H1 (cell line): ENCODE measurements around the gene SP5. TPM values are rescaled to one million over a fixed set of nuclear protein-coding genes. Genes with fewer than 3 reads are reported as not detected.

ENCODE experiments used
- CTCF ChIA-PET: fragments of 300-600 bp; sonication (Branson Sonifier 250); formaldehyde crosslinking; loops from one replicate; lab custom pipeline; 2021; ENCODE audit not compliant: partially characterized antibody; lab: Charles Lee
- POLR2A ChIA-PET: fragments of 300-600 bp; sonication (Branson Sonifier 250); formaldehyde crosslinking; loops from one replicate; lab custom pipeline; 2021; ENCODE audit warnings: inconsistent platforms; ENCODE audit not compliant: partially characterized antibody; lab: Charles Lee
- DNase-seq, 2 experiments: peaks; one replicate each; pipeline versions ENCODE4 v3.0.0 to v3.0.0-alpha.2; 2010 to 2022; ENCODE audit warnings: low spot score in 2 of 2, low read depth in 1 of 2, mixed read lengths in 1 of 2
- FAIRE-seq: peaks from 2 replicates; lab custom pipeline; 2011; peaks lifted over from hg19 to GRCh38; lab: Jason Lieb, UNC
- H2AFZ ChIP-seq: 2 replicates; pipeline ENCODE4 v1.8.1; 2012; ENCODE audit warnings: low read length, inconsistent platforms
- H2AK5ac ChIP-seq: 2 replicates; pipeline ENCODE4 v1.6.1; 2013; ENCODE audit warnings: low read depth, low read length
- H2BK120ac ChIP-seq: replicated peaks from 2 replicates; pipeline ENCODE3; 2013; ENCODE audit warnings: low read depth, low read length, inconsistent platforms
- H2BK12ac ChIP-seq: 2 replicates; pipeline ENCODE4 v1.6.1; 2013; ENCODE audit warnings: low read depth, low read length
- H2BK15ac ChIP-seq: 2 replicates; pipeline ENCODE4 v1.6.1; 2013; ENCODE audit warnings: low read length
- H2BK20ac ChIP-seq: 2 replicates; pipeline ENCODE4 v1.6.1; 2013; ENCODE audit warnings: low read length
- H2BK5ac ChIP-seq: 2 replicates; pipeline ENCODE4 v1.6.1; 2013; ENCODE audit warnings: low read depth, low read length
- H3K14ac ChIP-seq: 2 replicates; pipeline ENCODE4 v1.6.1; 2013; ENCODE audit warnings: inconsistent platforms; ENCODE audit not compliant: insufficient read length
- H3K18ac ChIP-seq: 2 replicates; pipeline ENCODE4 v1.6.1; 2013; ENCODE audit warnings: low read length; ENCODE audit errors: extremely low read depth
- H3K23ac ChIP-seq: 2 replicates; pipeline ENCODE4 v1.6.1; 2013; ENCODE audit warnings: inconsistent platforms; ENCODE audit not compliant: insufficient read length
- H3K23me2 ChIP-seq: 2 replicates; pipeline ENCODE4 v1.6.1; 2013; ENCODE audit warnings: low read depth, low read length
- H3K27ac ChIP-seq: 2 replicates; pipeline ENCODE4 v1.6.1; 2011; ENCODE audit warnings: low read depth, low read length, inconsistent platforms
- H3K27me3 ChIP-seq, 4 experiments: replicated peaks in 1 of 4; 1 replicate in 1 of 4; 2 replicates in 3 of 4; pipeline versions ENCODE4 v1.6.1 to v1.8.1; 2011 to 2013; ENCODE audit warnings: low read length in 3 of 4, mild to moderate bottlenecking in 3 of 4, inconsistent platforms in 2 of 4, mixed read lengths in 2 of 4, moderate library complexity in 1 of 4; ENCODE audit not compliant: control insufficient read depth in 3 of 4, insufficient read depth in 3 of 4; ENCODE audit errors: extremely low read depth in 1 of 4
- H3K36me3 ChIP-seq, 4 experiments: 2 replicates each; pipeline versions ENCODE4 v1.6.1 to v1.8.1; 2011 to 2013; ENCODE audit warnings: mild to moderate bottlenecking in 4 of 4, low read length in 3 of 4, moderate library complexity in 2 of 4, control low read depth in 1 of 4, inconsistent platforms in 1 of 4; ENCODE audit not compliant: insufficient read depth in 4 of 4, control insufficient read depth in 2 of 4
- H3K4ac ChIP-seq: replicated peaks from 2 replicates; pipeline ENCODE3; 2013; ENCODE audit warnings: low read length, low read depth, mixed read lengths, inconsistent platforms; ENCODE audit not compliant: insufficient read length
- H3K4me1 ChIP-seq, 4 experiments: replicated peaks in 1 of 4; 1 replicate in 1 of 4; 2 replicates in 3 of 4; pipeline versions ENCODE4 v1.6.1 to v1.8.1; 2011 to 2013; ENCODE audit warnings: low read length in 3 of 4, inconsistent platforms in 2 of 4, mixed read lengths in 1 of 4; ENCODE audit not compliant: insufficient read depth in 4 of 4, control insufficient read depth in 3 of 4
- H3K4me2 ChIP-seq, 2 experiments: 2 replicates each; pipeline versions ENCODE4 v1.6.1 to v1.8.1; 2011 to 2013; ENCODE audit warnings: low read depth in 2 of 2, low read length in 2 of 2, control low read depth in 1 of 2, inconsistent platforms in 1 of 2, mild to moderate bottlenecking in 1 of 2; ENCODE audit not compliant: insufficient read depth in 1 of 2
- H3K4me3 ChIP-seq, 4 experiments: fragments of 200-600, 300-600 bp in 1 of 4; sonication (generic), shearing (Covaris generic), sonication (Bioruptor Twin) in 1 of 4; 2 replicates each; pipeline versions ENCODE4 v1.5.1 to v1.8.1; 2011 to 2016; ENCODE audit warnings: low read length in 4 of 4, low read depth in 3 of 4, control low read depth in 2 of 4, inconsistent platforms in 2 of 4, mild to moderate bottlenecking in 2 of 4, mixed read lengths in 1 of 4, moderate library complexity in 1 of 4; ENCODE audit not compliant: insufficient read depth in 2 of 4; ENCODE audit errors: extremely low read depth in 1 of 4
- H3K56ac ChIP-seq: replicated peaks from 2 replicates; pipeline ENCODE3; 2013; ENCODE audit warnings: low read depth, mild to moderate bottlenecking, mixed read lengths, low read length, inconsistent platforms; ENCODE audit not compliant: insufficient read length
- H3K79me1 ChIP-seq: 2 replicates; pipeline ENCODE4 v1.6.1; 2013; ENCODE audit warnings: low read depth, low read length, control low read depth
- H3K79me2 ChIP-seq, 2 experiments: 2 replicates each; pipeline versions ENCODE4 v1.6.1 to v1.8.1; 2012 to 2013; ENCODE audit warnings: low read length in 2 of 2, mild to moderate bottlenecking in 2 of 2, inconsistent platforms in 1 of 2; ENCODE audit not compliant: insufficient read depth in 2 of 2, control insufficient read depth in 1 of 2
- H3K9ac ChIP-seq, 4 experiments: replicated peaks in 1 of 4; 1 replicate in 1 of 4; 2 replicates in 3 of 4; pipeline versions ENCODE4 v1.6.1 to v1.8.1; 2011 to 2013; ENCODE audit warnings: low read depth in 3 of 4, low read length in 3 of 4, control low read depth in 2 of 4, mild to moderate bottlenecking in 2 of 4, moderate library complexity in 2 of 4, inconsistent platforms in 1 of 4; ENCODE audit errors: extremely low read depth in 1 of 4
- H3K9me3 ChIP-seq, 2 experiments: 2 replicates each; pipeline versions ENCODE4 v1.6.1 to v1.8.1; 2012 to 2013; ENCODE audit warnings: mild to moderate bottlenecking in 2 of 2, moderate library complexity in 2 of 2, control low read depth in 1 of 2, inconsistent platforms in 1 of 2, low read depth in 1 of 2, low read length in 1 of 2, mixed read lengths in 1 of 2; ENCODE audit not compliant: insufficient read depth in 2 of 2
- H4K20me1 ChIP-seq, 2 experiments: replicated peaks in 1 of 2; 2 replicates each; pipeline versions ENCODE3 to v1.8.1; 2011 to 2013; ENCODE audit warnings: inconsistent platforms in 2 of 2, low read length in 2 of 2, mild to moderate bottlenecking in 1 of 2; ENCODE audit not compliant: insufficient read depth in 2 of 2, control insufficient read depth in 1 of 2
- H4K5ac ChIP-seq: 2 replicates; pipeline ENCODE4 v1.6.1; 2013; ENCODE audit warnings: low read length, low read depth, mixed read lengths, inconsistent platforms; ENCODE audit not compliant: insufficient read length
- H4K8ac ChIP-seq: 2 replicates; pipeline ENCODE4 v1.8.0; 2013; ENCODE audit warnings: mild to moderate bottlenecking, moderate library complexity, low read length, inconsistent platforms; ENCODE audit not compliant: insufficient read depth; ENCODE audit errors: extremely low read depth
- H4K91ac ChIP-seq: replicated peaks from 2 replicates; pipeline ENCODE3; 2013; ENCODE audit warnings: low read length, mixed read lengths, inconsistent platforms; ENCODE audit not compliant: insufficient read length
- BACH1 ChIP-seq: IDR thresholded peaks from 2 replicates; pipeline ENCODE4 v1.6.1; 2012; ENCODE audit warnings: low read length, improper control_type of control experiment
- CREB1 ChIP-seq: IDR thresholded peaks from 2 replicates; pipeline ENCODE4 v1.6.1; 2012; ENCODE audit warnings: inconsistent platforms
- GABPA ChIP-seq: IDR thresholded peaks from 2 replicates; pipeline ENCODE4 v1.6.1; 2011; ENCODE audit warnings: mild to moderate bottlenecking, low read length, moderate library complexity, borderline replicate concordance; ENCODE audit not compliant: insufficient read depth
- JUND ChIP-seq: IDR thresholded peaks from 2 replicates; pipeline ENCODE4 v1.6.1; 2011; ENCODE audit warnings: mild to moderate bottlenecking, improper control_type of control experiment, low read length
- KDM1A ChIP-seq: fragments of 200-600, 300-600 bp; sonication (generic); IDR thresholded peaks from 2 replicates; pipeline ENCODE4 v1.7.1; 2016; ENCODE audit warnings: mild to moderate bottlenecking, low read length, borderline replicate concordance
- PHF8 ChIP-seq: fragments of 200-600 bp; sonication (generic); conservative IDR thresholded peaks from 2 replicates; pipeline ENCODE4 v1.7.1; 2012; ENCODE audit warnings: low read depth, mild to moderate bottlenecking, inconsistent platforms, low read length, moderate library complexity
- SIRT6 ChIP-seq: IDR thresholded peaks from one replicate; pipeline ENCODE4 v1.7.1; 2012; ENCODE audit warnings: low read length, inconsistent platforms
- SRF ChIP-seq: IDR thresholded peaks from 2 replicates; pipeline ENCODE4 v1.6.1; 2011; ENCODE audit warnings: mild to moderate bottlenecking, low read depth, low read length, moderate library complexity
- YY1 ChIP-seq: IDR thresholded peaks from 2 replicates; pipeline ENCODE4 v1.6.1; 2011; ENCODE audit warnings: low read depth, mild to moderate bottlenecking, low read length
- WGBS, 2 experiments: shearing (Covaris generic) in 1 of 2; methylation state at CpG; one replicate each; pipeline versions ENCODE4 v1.1.6 to v1.1.7; 2013 to 2015; ENCODE audit warnings: low lambda C conversion rate in 2 of 2, mixed read lengths in 2 of 2, inconsistent platforms in 1 of 2, low coverage in 1 of 2, missing lambda C conversion rate in 1 of 2; ENCODE audit not compliant: insufficient replicate concordance in 2 of 2, insufficient coverage in 1 of 2, insufficient read length in 1 of 2; ENCODE audit errors: extremely low coverage in 1 of 2, missing lambda C conversion rate in 1 of 2; 5-methylcytosine and 5-hydroxymethylcytosine counted together
- polyA plus RNA-seq, 7 experiments: library from polyadenylated mRNA; depleted of rRNA in 3 of 7; stranded (reverse) in 5 of 7; unstranded in 2 of 7; fragments of >200 nt in 5 of 7; fragments of 200-250 nt in 2 of 7; gene quantifications; 1 replicate in 5 of 7; 2 replicates in 1 of 7; 4 replicates in 1 of 7; pipeline versions ENCODE4 v1.2.1 to v1.2.3, GENCODE V29; 2011 to 2013; ENCODE audit warnings: missing spikeins in 2 of 7, mixed read lengths in 2 of 7
- total RNA-seq: library from RNA; stranded (reverse); fragmentation: NEBNext Ultra II Directional; extraction: Animal tissue kit (Norgen Biotek cat#: 25700); gene quantifications from 2 replicates; pipeline ENCODE4 v1.2.1, GENCODE V29; 2021
- TF ChIP-seq, protein P1 (sequence below): IDR thresholded peaks from 2 replicates; pipeline ENCODE4 v1.6.1; 2011; ENCODE audit warnings: low read length, improper control_type of control experiment
- TF ChIP-seq, protein P2 (sequence below): IDR thresholded peaks from 2 replicates; pipeline ENCODE4 v1.6.1; 2011; ENCODE audit warnings: low read depth, mild to moderate bottlenecking, low read length; ENCODE audit not compliant: insufficient read depth

The SP5 gene
- total and polyA plus RNA-seq, 2 of the 8 experiments (the other 6 are each of a cell fraction or from before 2014, with no cell fraction given): 0.17 TPM; not detected in 1

DNA sequence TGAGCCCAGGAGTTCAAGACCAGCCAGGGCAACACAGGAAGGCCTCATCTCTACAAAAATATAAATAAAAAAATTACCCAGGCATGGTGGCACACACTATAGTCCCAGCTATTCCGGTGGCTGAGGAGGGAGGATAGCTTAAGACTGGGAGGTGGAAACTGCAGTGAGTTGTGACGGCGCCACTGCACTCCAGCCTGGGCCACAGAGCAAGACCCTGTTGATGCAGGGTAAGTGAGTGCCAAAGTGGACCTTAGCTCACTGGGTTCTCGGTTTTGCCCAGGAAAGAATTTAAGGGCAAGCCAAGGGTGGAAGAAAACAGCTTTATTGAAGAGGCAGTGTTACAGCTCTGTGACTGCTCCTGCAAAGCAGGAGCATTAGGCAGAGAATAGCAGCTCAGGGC is 48.1 kb downstream of the SP5 start:
- Histone ChIP-seq H2BK12ac (0 out of 2 replicates have a peak overlapping the region, but pooled peaks have one; percentile 68), H4K20me1 (no peaks in the 10 kb centered on the region), H3K14ac (peak overlapping the region; percentile 63), H3K18ac (no peak overlapping the region), H4K91ac (no peak overlapping the region), H2BK20ac (peak overlapping the region; percentile 94; the same call in 1 of the 2 replicates), H3K56ac (no peak overlapping the region), H3K9ac (no peak overlapping the region), H2BK15ac (0 out of 2 replicates have a peak overlapping the region, but pooled peaks have one; percentile 12), H3K9me3 (no peaks in the 10 kb centered on the region), H4K8ac (no peak overlapping the region), H3K27ac (no peak overlapping the region), H3K23me2 (no peaks in the 10 kb centered on the region; the same call in 1 of the 2 replicates), H3K36me3 (no peaks in the 10 kb centered on the region), H2BK5ac (peak overlapping the region; percentile 75; the same call in 1 of the 2 replicates), H2BK120ac (peak overlapping the region; percentile 43), H3K4me1 (peaks cover 0 to 6% (median 2%) of the 10 kb centered on the region in 4 experiments; a peak in 3 of 7 replicates), H2AK5ac (peak overlapping the region; percentile 72; the same call in 1 of the 2 replicates), H3K79me1 (no peaks in the 10 kb centered on the region), H3K23ac (no peak overlapping the region), H3K4me3 (no peak overlapping the region), H3K79me2 (no peaks in the 10 kb centered on the region), H3K27me3 (no peaks in the 10 kb centered on the region), H3K4ac (peak overlapping the region; percentile 37), H3K4me2 (no peak overlapping the region), H2AFZ (no peak overlapping the region), H4K5ac (no peak overlapping the region)
- 91% methylated on average over 4 of the region's 4 CpGs; no CpG with 5 or more reads in 1 of the 2 experiments for WGBS, 2 experiments
- FAIRE-seq (no peak), DNase-seq (no peak)
- POLR2A ChIA-PET: interaction anchor here (0.6 kb wide), 1 partner anchor 19 kb away, joined by 3 read pairs; no protein-coding TSS in a partner anchor
- CTCF ChIA-PET: interaction anchor here (0.8 to 2.2 kb wide), 4 partner anchors 9 to 354 kb away, joined by 3 to 10 read pairs (median 4); no protein-coding TSS in a partner anchor
- TF ChIP-seq BACH1 (no peak), KDM1A (no peak), CREB1 (no peak), GABPA (no peak), YY1 (no peak), PHF8 (no peak), SIRT6 (no peak), SRF (no peak), JUND (no peak)
- TF ChIP-seq, protein P1, sequence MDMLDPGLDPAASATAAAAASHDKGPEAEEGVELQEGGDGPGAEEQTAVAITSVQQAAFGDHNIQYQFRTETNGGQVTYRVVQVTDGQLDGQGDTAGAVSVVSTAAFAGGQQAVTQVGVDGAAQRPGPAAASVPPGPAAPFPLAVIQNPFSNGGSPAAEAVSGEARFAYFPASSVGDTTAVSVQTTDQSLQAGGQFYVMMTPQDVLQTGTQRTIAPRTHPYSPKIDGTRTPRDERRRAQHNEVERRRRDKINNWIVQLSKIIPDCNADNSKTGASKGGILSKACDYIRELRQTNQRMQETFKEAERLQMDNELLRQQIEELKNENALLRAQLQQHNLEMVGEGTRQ: no peak
- TF ChIP-seq, protein P2, sequence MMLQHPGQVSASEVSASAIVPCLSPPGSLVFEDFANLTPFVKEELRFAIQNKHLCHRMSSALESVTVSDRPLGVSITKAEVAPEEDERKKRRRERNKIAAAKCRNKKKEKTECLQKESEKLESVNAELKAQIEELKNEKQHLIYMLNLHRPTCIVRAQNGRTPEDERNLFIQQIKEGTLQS: no peak
